CD4-positive, alpha-beta T cell treated with Interleukin-21 for 1 hour (primary cell): ENCODE data around the gene LPCAT1.
"Not testable (repeated sequence)": the region's sequence is repeated elsewhere in the genome, so short reads cannot be mapped to it uniquely, and the experiment has no call there.

Experiments
- DNase-seq: peaks from one replicate; pipeline ENCODE4 v3.0.0-alpha.2; 2020

LPCAT1 gene

GRCh38 chr5:1520791-1521453 lies 2.8 kb downstream of the LPCAT1 start:
- DNase-seq: no peak

- DNase-seq: no peak
Observed at GRCh38 chr5:1519631-1520210, 4.0 kb downstream of the LPCAT1 start.

GRCh38 chr5:1517838-1518237 lies 5.9 kb downstream of the LPCAT1 start:
- DNase-seq: no peak

- no peak for DNase-seq
Observed at GRCh38 chr5:1516615-1517601, 6.9 kb downstream of the LPCAT1 start.

- no peak for DNase-seq
Observed at GRCh38 chr5:1515921-1516571, 7.7 kb downstream of the LPCAT1 start.

GRCh38 chr5:1515311-1515920 lies 8.3 kb downstream of the LPCAT1 start:
- DNase-seq: no peak

GRCh38 chr5:1514819-1515310 lies 8.9 kb downstream of the LPCAT1 start:
- not testable (repeated sequence) for DNase-seq

GRCh38 chr5:1514027-1514818 lies 9.5 kb downstream of the LPCAT1 start:
- DNase-seq: no peak

GRCh38 chr5:1513326-1514026 lies 10.3 kb downstream of the LPCAT1 start:
- no peak for DNase-seq

- DNase-seq: no peak
Observed at GRCh38 chr5:1512541-1513291, 11.0 kb downstream of the LPCAT1 start.

GRCh38 chr5:1511651-1512540 lies 11.9 kb downstream of the LPCAT1 start:
- no peak for DNase-seq

- DNase-seq: no peak
Observed at GRCh38 chr5:1511048-1511447, 12.7 kb downstream of the LPCAT1 start.

- no peak for DNase-seq
Observed at GRCh38 chr5:1510631-1511030, 13.1 kb downstream of the LPCAT1 start.

GRCh38 chr5:1510151-1510561 lies 13.6 kb downstream of the LPCAT1 start:
- no peak for DNase-seq

- no peak for DNase-seq
Observed at GRCh38 chr5:1509346-1510085, 14.2 kb downstream of the LPCAT1 start.

GRCh38 chr5:1508659-1509290 lies 15.0 kb downstream of the LPCAT1 start:
- DNase-seq: no peak

GRCh38 chr5:1507961-1508658 lies 15.7 kb downstream of the LPCAT1 start:
- no peak for DNase-seq
